HFFc6 (cell line): Measurements from ENCODE around the gene SEPHS1. TPM values are rescaled to one million over a fixed set of nuclear protein-coding genes. Genes with fewer than 3 reads are reported as not detected.
A peak's percentile ranks its signal among the peaks of the same experiment; 100 is the strongest.

Experiments
- DNase-seq: peaks from one replicate; pipeline ENCODE4 v3.0.0-alpha.2; 2018
- H3K27ac Mint-ChIP-seq: 2 replicates; pipeline ENCODE4 v1.8.0; 2020; ENCODE audit warnings: mild to moderate bottlenecking, mixed read lengths
- H3K27me3 Mint-ChIP-seq: 2 replicates; pipeline ENCODE4 v1.8.0; 2021; ENCODE audit warnings: mild to moderate bottlenecking, moderate library complexity, mixed read lengths; ENCODE audit not compliant: insufficient read depth
- H3K36me3 Mint-ChIP-seq: 2 replicates; pipeline ENCODE4 v1.8.0; 2021; ENCODE audit warnings: low read depth, mixed read lengths
- H3K4me1 Mint-ChIP-seq: 2 replicates; pipeline ENCODE4 v1.8.0; 2020; ENCODE audit warnings: low read depth, mixed read lengths
- H3K4me3 Mint-ChIP-seq: 2 replicates; pipeline ENCODE4 v1.8.0; 2020; ENCODE audit warnings: mild to moderate bottlenecking, moderate library complexity, mixed read lengths
- H3K9me3 Mint-ChIP-seq: 2 replicates; pipeline ENCODE4 v1.8.0; 2020; ENCODE audit warnings: mild to moderate bottlenecking, mixed read lengths
- long read RNA-seq: library from polyadenylated mRNA; unstranded; transcript quantifications from one replicate; pipeline ENCODE4 v2.0.0, GENCODE V29; 2019
- total RNA-seq, 6 experiments: library from RNA; stranded (reverse); fragmentation: NEBNext Ultra II Directional; extraction: Animal tissue kit (Norgen Biotek cat#: 25700); gene quantifications; 2 replicates in 1 of 6; 3 replicates in 5 of 6; pipeline ENCODE4 v1.2.3, GENCODE V29; 2021
- TF ChIP-seq, protein P1 (sequence below): fragments of 200-600 bp; sonication (generic); IDR thresholded peaks from 2 replicates; pipeline ENCODE4 v1.5.0; 2021; ENCODE audit warnings: antibody characterized with exemption, mild to moderate bottlenecking

SEPHS1 gene, protein sequence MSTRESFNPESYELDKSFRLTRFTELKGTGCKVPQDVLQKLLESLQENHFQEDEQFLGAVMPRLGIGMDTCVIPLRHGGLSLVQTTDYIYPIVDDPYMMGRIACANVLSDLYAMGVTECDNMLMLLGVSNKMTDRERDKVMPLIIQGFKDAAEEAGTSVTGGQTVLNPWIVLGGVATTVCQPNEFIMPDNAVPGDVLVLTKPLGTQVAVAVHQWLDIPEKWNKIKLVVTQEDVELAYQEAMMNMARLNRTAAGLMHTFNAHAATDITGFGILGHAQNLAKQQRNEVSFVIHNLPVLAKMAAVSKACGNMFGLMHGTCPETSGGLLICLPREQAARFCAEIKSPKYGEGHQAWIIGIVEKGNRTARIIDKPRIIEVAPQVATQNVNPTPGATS
- total RNA-seq, result 10 to 100 TPM; 34.1 to 49.3 (median 40.5) TPM
- long read RNA-seq, transcript SEPHS1-201 (9 exons, 3,273 nt), result major isoform, 29 of 38 reads
- long read RNA-seq, partial matches to known transcripts, result 5 of 38 reads
- long read RNA-seq, other reads (novel, unspliced or antisense), result 4 of 38 reads

DNA sequence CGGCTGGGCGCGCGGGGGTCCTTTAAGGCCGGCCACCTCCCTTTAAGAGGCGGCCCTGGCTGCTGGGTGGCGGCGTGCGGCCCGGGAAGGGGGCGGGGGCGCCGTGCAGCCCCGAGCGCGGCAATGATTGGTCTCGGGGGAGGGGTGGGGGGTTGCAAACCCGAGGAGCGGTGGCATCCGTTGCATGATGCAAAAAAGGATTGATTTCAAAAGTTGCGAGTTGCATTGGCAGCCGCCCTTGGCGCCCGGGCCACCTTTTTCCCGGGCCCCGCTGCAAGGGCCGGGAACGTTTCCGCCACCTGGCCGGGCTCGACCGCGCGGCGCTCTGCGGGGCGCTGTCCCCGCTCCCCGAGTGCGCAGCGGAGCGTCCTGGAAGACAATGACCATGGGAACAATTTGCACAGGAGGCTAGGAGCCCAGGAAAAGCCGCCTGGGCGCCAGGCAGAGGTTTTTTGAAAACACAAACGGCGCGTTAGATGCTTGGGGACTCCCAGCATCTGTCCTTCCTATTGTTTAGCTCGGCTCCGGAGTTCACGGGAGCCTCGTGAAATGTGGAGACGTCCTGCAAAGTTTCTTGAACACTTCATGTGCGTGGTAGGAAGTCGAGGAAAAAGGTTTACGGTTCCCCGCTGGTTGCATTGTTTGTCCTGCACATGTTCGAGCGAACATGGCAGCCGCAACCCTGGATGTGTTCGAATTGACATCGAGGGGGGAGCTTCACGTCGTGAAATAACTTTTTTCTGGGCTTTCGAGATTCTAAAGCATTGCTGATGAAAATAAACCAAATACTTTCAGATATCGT lies at the start of gene SEPHS1:
Gene SEPHS1 (minus strand): TSS at position 78 of the 802 bp plus-strand sequence. CDS start 3,343 bp downstream, outside the sequence.
- peak within 1 kb of the TSS; percentile 86 for H3K27ac Mint-ChIP-seq
- peak; percentile 25 for DNase-seq

DNA sequence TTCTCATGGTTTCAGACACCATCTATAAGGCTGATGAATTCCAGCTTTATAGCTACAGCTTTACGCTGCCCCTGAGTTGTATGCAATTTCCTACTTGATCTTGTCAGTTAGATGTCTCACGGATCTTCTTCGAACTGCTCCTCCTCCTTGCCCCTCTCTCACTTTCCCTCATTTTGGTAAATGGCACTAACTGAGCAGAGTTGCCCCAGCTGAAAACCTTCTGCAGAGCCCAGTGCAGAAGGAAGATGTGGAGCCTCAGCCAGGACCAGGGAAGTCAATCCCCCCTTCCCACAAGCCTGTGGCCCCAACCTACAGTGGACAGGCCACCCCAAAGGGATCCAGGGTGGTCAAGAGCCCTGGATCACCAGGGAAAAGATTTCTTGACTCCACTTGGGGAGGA lies 49.0 kb upstream of the SEPHS1 start:
- no peak overlapping the region for H3K27ac Mint-ChIP-seq
- H3K4me3 Mint-ChIP-seq, result no peak overlapping the region
- H3K4me1 Mint-ChIP-seq, result no peaks in the 10 kb centered on the region
- DNase-seq, result no peak
- TF ChIP-seq, protein P1, sequence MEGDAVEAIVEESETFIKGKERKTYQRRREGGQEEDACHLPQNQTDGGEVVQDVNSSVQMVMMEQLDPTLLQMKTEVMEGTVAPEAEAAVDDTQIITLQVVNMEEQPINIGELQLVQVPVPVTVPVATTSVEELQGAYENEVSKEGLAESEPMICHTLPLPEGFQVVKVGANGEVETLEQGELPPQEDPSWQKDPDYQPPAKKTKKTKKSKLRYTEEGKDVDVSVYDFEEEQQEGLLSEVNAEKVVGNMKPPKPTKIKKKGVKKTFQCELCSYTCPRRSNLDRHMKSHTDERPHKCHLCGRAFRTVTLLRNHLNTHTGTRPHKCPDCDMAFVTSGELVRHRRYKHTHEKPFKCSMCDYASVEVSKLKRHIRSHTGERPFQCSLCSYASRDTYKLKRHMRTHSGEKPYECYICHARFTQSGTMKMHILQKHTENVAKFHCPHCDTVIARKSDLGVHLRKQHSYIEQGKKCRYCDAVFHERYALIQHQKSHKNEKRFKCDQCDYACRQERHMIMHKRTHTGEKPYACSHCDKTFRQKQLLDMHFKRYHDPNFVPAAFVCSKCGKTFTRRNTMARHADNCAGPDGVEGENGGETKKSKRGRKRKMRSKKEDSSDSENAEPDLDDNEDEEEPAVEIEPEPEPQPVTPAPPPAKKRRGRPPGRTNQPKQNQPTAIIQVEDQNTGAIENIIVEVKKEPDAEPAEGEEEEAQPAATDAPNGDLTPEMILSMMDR, result no peak
- peaks cover 7% of the 10 kb centered on the region; the same call in 1 of the 2 replicates for H3K9me3 Mint-ChIP-seq
- H3K36me3 Mint-ChIP-seq, result no peaks in the 10 kb centered on the region
- H3K27me3 Mint-ChIP-seq, result peaks cover 27% of the 10 kb centered on the region

More for the DNA sequence above, at the start of gene SEPHS1:
- Mint-ChIP-seq H3K4me1 (peaks cover 40% of the 10 kb centered on the region), H3K36me3 (no peaks in the 10 kb centered on the region), H3K27me3 (peaks cover 9% of the 10 kb centered on the region), H3K4me3 (peak within 1 kb of the TSS; percentile 92), H3K9me3 (no peaks in the 10 kb centered on the region)
- TF ChIP-seq, protein P1, result peak; percentile 18; the same call in 1 of the 2 replicates

DNA sequence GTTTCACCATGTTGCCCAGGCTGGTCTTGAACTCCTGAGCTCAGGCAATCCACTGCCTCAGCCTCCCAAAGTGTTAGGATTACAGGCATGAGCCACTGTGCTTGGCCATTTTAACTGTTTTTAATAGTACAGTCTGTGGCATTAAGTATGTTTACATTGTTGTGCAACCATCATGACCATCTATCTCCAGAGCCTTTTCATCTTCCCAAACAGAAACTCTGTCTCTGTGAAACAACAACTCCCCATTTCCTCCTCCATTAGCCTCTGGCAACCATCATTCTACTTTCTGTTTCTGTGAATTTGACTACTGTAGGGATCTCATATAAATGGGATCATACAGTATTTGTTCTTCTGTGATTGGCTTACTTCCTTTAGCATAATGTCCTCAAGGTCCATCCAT lies 48.3 kb upstream of the SEPHS1 start:
- Mint-ChIP-seq H3K4me3 (no peak overlapping the region), H3K27ac (no peak overlapping the region), H3K36me3 (no peaks in the 10 kb centered on the region), H3K27me3 (peaks cover 25% of the 10 kb centered on the region), H3K4me1 (no peaks in the 10 kb centered on the region), H3K9me3 (peaks cover 7% of the 10 kb centered on the region; the same call in 1 of the 2 replicates)
- DNase-seq, result no peak
- TF ChIP-seq, protein P1, result no peak

DNA sequence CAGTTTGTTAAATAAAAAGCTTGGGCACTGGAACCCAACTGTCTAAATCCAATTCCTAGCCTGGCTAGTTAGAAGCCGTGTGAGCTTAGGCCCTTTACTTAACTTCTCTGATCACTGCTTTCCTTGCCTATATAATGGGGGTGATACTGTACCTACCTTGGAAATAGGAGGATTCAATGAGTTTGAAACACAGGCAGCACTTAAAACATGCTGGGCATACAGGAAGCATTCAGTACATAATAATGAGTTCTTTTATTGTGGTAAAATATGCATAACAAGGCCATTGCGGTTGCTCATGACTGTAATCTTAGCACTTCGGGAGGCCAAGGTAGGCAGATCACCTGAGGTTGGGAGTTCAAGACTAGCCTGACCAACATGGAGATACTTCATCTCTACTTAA lies 47.4 kb upstream of the SEPHS1 start:
- H3K27ac Mint-ChIP-seq, result no peak overlapping the region
- H3K9me3 Mint-ChIP-seq, result peaks cover 7% of the 10 kb centered on the region; the same call in 1 of the 2 replicates
- TF ChIP-seq, protein P1, result no peak
- no peak overlapping the region for H3K4me3 Mint-ChIP-seq
- H3K4me1 Mint-ChIP-seq, result no peaks in the 10 kb centered on the region
- H3K36me3 Mint-ChIP-seq, result no peaks in the 10 kb centered on the region
- H3K27me3 Mint-ChIP-seq, result peaks cover 29% of the 10 kb centered on the region
- DNase-seq, result no peak

DNA sequence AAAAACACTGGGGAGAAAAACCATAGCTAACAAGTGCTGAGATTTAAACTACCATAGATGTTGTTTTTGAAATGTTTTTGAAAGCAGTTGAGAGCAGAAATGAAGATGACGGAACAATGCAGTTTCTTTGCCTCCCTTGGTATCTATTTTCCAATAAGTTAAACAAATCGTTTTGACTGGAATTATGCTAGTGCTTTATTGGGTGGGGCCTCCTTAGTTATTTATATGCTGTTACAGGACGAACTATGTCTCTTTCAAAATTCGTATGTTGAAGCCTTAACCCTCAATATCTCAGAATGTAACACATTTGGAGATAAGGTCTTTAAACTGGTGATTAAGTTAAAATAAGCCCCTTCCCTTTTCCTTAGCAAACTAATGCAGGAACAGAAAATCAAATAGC lies 45.5 kb upstream of the SEPHS1 start:
- peaks cover 31% of the 10 kb centered on the region for H3K27me3 Mint-ChIP-seq
- H3K27ac Mint-ChIP-seq, result no peak overlapping the region
- H3K9me3 Mint-ChIP-seq, result no peaks in the 10 kb centered on the region
- H3K4me1 Mint-ChIP-seq, result no peaks in the 10 kb centered on the region
- TF ChIP-seq, protein P1, result no peak
- H3K36me3 Mint-ChIP-seq, result no peaks in the 10 kb centered on the region
- DNase-seq, result no peak
- H3K4me3 Mint-ChIP-seq, result no peak overlapping the region
